ENCODE measurements around the gene C9orf50.
"Not testable (repeated sequence)": the region's sequence is repeated elsewhere in the genome, so short reads cannot be mapped to it uniquely, and the experiment has no call there.

C9orf50 gene

DNA sequence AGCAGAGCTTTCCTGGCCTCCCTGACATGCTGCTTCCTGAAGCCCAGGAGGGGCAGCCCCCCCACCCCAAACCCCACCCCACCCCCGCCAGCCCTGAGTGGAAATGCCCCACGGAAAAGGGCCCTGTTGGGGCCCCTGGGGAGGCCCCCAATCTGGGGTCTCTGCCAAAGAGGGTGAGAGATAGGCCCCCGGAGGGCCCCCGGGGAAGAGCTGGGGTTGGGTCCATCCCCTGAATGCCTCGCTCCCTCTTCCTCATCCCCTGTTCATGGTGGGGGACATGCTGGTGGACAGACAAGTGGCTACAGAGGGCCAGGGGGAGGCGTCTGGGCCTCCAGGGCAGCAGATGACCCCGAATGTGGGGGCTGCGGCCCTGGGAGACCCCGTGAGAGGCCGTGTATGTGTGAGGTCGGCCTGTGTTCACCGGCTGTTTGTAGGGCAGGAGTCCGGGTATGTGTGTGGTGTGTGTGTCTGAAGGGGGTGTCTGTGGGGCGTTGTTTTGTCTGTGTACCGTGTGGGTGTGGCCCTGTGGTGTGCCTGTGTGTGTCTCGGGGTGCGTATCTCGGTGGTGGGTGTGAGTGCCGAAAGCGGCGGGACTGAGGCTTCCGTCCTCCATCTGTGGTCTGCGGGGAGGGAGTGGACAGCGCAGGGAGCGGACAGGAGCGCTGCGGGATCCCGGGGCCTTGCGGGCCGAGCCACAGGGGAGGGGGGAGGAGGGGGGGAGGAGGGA lies 11.3 kb downstream of the C9orf50 start:
- peak; percentile 78 for DNase-seq

DNA sequence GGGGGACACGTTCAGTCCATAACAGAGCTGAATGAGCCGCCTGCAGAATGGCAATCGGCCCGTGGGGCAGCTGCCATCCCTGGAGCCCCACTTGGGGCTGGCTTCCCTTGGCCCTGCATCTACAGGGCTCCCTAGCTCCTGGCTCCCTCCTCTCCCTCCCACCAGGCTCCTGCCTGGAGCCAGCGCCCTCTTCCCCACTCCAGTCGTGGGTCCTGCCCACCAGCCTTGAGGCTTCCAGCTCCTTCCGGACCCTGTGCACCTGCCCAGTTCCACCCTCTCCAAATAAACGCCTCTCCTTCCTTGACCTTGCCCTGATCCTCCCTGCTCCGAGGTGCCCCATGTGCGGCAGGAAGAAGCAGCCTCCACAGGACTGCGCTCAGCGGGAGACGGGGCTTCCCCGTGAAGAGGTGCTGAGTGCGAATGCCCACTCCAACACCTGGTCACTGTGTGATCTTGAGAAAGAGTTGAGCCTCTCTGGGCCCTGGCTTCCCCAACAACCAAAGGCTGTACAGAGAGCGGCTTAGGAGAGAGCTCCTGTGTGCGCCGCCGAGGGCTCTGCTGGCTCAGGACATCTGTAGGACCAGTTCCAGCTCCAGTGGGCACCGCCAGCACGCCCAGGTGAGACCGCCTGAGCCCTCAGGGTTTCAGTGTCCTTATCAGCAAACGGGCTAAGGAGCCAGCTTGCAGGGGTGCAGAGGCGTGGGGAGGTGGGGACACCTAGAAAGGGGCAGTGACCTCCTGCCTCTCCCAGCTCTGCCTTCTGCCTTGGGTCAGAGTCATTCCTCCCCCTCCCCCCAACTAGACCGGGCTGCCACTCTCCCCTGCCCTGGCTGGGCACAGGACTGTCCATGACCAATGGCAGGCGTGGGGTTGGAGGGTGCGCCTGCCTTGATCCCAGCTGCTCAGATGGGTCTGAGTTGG lies 12.1 kb downstream of the C9orf50 start:
- no peak for DNase-seq

DNA sequence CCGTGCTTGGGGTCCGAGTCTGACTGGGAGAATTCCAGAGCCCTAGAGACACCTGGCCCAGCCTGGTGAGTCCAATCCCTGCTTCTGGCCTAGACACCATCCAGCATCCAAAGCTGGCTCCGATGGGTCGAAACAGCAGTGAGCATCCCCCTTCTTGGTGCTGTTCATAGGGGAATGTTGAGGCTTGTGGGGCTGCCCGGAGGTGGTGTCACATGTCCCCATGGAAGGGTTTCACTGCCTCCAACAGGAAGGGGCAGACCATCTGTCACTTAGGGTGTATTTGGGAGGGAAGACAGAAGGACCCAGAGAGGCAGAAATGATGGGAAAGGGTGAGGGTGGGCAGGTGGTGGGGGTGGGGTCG lies 13.9 kb downstream of the C9orf50 start:
- DNase-seq: no peak

DNA sequence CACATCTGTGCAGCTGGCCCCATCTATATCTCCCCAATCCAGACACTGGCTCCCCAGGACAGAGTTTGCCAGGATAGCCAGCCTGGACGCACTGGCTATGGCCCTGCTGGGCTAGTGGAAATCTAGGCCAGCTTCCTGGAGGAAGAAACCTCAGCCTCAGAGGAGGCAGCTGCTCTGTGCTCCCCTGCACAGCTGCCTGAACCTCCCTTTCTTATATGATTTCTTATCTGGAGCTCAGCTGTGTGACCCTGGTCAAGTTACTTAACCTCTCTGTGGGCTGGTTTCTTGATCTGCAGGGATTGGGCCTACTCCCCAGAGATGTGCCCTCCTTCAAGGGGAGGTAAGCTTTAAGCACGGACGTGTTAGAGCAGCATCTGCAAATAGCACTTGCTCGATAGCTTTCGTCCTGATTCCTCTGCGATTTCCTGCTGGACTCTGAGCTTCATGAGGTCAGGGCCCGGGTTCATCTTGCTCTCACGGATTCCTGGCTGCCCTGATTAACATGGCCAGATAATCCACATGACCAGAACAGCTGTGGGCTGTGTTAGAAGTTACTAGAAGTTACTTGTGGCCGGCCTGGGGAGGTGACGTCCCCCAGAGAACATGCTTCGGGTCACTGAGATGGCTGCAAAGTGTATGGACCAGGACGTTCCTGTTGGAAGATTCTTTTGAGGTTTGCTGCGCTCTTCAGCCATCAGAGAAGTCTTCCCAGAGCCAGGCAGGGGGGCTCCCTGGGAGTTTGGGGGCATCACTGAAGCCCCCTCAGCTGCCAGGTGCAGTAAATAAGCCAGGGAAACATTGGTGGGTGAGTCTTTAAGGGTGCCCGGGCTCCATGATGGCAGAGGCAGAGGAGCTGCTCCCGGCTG lies 14.5 kb downstream of the C9orf50 start:
- no peak for DNase-seq

DNA sequence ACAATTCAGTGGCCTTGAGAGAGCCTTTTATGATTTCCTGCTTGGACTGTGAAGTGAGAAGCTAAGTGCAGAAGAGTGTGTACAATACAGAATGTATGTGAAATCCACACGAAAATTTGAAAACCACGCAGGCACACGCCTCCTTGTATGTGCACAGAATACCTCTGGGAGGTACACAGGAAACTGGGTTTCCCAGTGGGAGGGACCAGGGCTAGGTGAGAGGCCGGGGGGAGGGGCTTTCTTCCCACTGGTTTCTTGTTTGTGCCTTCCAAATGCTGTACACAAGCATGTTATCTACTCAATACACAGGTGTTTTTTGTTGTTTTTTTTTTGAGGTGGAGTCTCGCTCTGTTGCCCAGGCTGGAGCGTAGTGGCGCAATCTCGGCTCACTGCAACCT lies 16.1 kb downstream of the C9orf50 start:
- DNase-seq: no peak

DNA sequence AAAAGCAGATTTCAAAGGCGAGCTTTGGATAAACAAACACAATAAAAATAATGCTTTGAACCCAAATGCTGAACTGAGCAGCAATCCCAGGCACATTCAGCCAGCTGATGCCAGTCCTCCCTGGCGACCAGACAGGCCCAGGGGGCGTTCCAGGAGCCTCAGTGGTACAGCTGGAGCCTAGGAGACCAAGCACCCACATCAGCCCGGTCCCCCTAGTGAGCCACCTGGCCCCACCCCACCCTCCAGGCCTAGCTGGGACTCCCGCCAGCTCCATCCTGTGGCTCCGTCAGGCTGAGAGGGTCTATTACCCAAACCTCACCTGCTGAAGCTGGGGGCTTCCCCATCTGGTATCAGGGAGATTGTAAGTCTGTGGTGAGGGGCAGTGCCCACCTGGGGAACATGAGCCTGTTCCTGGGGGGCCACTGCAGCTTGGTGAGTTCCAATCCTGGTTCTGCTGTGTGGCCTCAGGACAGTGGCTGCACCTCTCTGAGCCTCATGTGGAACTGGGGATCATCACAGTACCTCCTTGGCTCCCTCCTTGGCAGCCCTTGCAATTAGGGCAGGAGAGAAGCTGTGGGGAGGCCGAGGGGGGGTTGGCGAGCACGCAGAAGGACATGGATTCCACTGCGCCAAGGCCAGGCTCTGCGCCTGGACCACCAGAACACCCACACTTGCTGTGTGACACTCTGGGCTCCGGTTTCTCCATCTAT lies 16.7 kb downstream of the C9orf50 start:
- no peak for DNase-seq

DNA sequence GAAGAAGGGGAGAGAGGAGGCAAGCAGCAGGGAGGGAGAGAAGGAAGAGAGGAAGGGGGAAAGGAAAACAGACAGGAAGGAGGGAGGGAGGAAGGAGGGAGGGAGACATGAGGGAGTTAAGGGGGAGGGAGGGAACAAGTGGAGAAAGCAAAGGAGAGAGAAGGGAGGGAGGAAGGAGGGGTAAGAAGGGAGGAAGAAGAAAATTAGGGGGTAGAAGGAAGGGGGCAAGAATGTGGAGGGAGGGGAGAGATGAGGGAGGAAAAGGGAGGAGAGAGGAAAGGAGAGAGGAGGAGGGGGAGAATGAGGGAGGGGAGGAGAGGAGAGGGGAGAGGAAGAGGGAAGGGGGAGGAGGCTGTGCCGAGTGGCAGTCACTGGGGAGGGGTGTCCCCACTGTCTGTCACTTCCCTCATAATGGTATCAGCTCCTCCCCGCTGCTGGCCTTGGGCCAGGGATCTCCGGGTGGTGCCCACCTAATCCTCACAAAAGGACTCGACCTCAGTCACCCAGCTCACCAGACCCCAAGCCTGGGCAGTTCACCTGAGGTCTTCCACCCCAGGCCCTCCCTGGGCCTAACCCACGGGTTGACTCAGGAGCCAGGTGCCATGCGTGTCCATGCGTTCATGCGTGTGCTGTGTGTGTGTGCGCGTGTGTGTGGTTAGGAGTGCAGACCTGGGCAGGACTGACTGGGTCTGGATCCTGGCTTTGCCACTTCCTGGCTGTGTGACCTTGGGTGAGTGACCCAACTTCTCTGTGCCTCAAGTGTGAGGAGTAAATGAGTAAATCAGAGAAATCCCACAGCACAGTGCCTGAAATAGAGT lies 18.1 kb downstream of the C9orf50 start:
- DNase-seq: no peak

DNA sequence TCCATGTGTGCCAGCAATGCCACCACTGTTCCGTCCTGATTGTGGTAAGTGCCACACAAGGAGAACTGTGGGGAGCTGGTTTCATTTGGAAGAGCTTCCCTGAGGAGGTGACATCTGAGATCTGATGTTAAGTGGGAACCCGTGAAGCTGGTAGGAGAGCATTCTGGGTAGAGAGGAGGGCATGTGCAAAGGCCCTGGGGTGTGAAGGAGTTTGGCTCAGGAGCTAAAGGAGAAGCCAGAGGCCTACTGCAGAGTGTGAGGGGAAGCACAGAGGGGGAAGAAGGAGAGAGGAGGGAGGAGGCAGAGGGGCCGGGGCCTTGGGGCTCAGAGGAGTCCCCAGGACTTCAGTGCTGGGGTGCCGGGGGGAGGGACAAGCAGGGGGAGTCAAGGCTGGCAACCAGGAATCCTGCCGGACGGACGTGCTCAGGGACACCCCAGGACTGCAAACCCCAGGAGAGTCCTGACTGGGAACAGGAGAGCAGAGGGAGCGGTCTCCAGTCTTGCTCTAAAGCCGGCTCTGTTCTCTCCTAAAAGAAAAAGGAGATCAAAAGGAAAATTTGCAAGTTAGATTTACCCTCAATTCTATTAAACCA lies 19.7 kb downstream of the C9orf50 start:
- DNase-seq: no peak

DNA sequence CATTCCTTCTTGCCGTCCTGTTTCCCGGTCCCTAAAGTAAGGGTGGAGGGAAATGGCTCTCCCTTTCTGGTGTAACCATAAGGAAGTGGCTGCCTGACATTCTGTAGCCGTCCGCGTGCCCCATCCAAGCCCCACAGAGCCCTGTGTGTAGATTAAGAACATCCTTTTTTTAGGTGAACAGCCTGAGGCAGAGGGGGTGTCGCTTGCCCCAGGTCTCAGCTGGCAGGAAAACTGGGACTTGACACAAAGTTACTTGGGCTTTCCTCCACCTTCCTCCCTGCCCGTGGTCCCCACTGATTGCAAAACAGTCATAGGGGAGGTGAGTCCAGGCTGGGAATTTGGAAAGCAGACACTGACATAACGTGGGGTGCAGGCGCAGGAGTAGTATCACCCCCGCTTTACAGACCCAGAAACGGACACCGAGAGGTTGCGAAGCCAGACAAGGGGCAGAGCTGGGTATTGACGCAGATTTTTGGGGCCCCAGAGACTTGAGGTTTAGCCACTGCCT lies 22.8 kb downstream of the C9orf50 start:
- no peak for DNase-seq

DNA sequence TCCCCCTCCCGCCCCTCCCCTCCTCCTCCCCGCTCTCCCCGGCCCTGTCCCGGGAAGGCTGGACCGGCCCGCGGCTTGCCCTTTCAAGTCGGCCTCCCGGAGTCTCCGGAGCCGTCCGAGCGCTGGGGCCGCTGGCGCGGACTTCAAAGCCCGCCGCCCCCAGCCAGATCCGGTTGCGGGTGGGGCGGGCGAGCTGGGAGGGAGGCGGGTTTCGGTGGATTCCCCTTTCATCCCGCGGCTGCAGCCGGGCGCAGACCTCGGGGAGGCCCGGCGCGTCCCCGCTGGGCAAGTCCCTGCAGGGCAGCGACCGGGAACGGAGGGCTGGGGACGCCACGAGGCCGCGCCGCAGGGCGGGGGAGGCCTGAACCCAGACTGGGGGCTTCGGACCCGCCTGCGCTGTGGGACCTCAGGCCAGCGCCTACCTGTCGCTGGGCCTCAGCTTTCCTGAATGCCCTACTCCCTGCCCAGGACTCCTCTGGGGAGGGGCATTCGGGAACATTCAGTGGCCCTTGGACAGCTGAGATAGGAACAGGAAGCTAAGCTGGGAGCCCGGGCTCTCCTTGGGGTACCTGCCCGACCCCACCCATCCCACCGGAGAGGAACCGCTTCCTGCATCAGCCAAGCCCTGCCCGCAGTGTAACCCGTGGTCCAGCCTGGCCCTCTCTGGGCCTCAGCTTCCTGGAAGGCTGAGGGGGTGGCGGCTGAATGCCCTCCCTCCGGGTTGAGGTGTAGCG lies 23.4 kb downstream of the C9orf50 start:
- no peak for DNase-seq

DNA sequence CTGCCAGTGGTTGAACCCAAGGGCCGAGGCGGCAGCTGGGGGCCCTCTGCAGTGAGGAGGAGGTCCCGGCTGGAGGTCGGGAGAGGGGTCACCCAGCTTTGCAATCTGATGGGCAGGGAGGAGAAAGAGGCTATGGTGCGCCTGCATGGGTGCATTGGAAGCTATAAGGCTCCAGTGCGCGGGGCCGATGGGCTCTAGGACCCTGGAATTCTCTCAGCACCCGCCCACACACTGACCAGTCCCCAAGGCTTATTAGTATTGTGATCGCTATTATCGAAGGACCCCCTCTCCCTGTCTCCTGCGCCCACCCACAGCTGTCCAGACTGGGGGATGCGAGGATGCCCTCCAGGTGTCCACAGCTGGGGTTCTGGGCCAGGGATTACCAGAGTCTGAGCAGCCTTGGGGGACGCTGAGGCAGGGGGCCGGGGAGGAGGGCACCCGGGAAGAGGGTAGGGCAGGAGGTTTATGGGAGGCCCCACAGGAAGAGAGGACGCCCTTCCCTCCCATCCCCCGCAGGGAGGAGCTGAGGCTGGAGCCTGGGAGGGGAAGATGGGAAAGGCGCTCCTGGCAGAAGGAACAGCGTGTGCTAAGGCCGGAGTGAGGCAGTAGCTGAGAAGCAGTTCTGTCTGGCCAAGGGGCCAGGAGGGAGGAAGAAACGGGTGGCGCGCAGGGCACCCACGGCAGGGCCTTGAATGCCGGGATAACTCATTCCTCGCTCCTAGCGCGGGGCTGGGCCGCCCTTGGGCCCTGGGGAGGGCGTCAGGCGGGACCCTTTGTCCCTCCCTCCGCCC lies 24.2 kb downstream of the C9orf50 start:
- DNase-seq: no peak

DNA sequence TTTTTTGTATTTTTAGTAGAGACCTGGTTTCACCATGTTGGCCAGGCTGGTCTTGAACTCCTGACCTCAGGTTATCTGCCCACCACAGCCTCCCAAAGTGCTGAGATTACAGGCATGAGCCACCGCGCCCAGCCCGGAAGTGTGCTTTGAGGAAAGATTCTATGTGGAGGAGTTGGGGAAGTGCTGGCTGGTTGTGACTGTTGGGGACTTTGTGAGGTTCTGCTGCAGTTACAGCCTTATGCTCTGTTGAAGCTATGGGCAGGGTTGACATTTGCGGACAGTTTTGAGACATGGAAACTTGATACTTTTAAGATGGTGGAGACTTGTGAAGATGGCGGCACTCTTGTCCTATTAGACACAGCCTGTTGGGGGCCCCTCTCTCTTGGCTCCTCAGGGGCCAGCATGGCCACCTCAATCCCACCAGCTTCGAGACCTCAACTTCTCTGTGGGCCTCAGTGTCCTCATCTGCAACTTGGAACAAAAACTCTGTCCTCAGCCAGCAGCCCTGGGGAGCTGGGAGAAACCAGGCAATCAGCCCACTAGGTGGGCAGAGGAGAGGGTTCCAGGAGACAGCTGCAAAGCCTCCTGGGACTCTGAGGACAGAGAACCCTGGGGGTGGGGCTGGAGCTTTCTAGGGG lies 24.9 kb downstream of the C9orf50 start:
- DNase-seq: no peak

DNA sequence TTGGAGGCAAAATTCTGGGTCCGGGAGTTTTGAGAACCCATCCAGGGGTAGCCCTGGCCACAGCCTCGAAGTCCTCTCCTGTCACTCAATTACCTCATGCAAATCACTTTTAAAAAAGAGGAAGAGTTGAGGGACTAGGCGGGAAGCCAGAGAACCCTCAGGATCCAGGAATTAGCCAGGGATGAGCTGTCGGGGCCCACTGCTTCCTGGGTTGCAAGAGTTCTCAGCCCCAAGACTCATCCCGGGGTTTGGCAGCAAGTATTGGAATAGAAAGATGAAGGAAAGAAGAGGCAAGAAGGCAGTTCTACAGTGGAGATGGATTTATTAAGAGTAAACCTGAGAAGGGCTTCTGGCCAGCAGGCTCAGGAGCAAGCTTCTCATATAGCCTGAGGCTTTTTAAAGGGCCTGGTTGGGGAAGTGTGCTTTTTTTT lies 25.6 kb downstream of the C9orf50 start:
- no peak for DNase-seq

DNA sequence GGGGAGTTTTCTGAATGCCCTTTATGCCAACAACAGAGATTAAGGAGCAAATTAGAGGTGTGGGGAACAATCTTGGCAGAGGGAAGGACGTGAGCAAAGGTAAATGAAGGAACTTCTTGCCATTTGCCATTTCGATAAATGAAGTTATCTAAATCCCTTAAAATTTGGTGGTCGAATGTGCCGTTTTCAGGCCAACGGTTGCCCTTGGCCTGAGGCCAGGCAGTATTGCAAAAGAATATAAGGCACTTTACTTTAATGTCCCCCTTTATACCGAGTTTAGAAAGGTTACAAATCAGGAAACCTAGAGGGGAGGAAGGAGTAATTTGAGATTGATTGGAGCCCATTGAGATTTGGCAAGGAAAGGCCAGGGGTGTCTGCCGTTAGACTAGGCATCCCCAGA lies 26.3 kb downstream of the C9orf50 start:
- no peak for DNase-seq

DNA sequence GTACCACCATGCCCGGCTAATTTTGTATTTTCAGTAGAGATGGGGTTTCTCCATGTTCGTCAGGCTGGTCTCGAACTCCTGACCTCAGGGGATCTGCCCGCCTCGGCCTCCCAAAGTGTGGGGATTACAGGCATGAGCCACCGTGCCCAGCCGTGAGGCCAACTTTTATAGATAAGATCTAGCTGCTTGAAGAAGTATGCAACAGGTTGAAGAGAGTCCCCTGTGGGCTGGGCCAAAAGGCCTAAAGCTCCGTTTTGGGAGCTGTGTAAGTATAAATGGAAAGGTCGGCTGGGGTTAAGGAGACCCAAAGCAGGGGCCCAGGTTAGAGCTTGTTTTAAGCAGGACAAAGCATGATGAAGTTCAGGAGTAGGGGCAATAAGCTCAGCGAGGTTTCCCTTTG lies 28.1 kb downstream of the C9orf50 start:
- DNase-seq: not testable (repeated sequence)

DNA sequence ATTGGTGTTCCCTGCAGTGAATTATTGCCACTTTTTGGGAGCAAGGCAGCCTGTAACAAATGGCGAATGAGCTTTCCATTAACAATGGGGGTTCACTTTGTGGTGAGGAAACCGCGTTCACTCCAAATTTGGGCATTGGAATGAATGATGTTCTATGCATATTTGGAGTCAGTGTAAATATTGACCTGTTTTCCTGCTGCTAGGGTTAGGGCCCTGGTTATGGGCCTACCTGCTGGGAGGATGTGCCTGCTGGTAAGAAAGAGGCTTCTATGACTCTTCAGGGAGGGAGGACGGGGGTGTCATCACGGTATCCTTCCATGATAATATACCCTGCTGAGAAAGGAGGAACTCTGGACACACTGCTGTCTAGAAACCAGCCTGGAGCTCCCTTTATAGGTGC lies 29.0 kb downstream of the C9orf50 start:
- DNase-seq: no peak

DNA sequence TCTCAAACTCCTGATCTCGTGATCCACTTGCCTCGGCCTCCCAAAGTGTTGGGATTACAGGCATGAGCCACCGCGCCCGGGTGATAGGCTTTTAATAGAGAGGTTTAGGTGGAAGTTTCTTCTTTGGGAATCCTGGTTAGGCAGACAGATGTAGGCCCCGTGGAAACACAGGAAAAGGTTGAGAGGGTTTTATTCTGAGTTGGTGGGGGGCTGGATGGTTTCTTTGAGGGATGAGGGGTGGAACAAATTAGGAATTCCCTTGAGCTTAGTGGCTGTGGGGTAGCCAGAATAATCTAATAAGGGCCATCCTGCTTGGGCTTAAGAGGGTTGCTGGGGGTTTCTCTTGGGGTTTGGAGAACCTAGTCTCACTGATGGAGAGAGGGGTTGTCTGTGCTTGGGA lies 30.4 kb downstream of the C9orf50 start:
- DNase-seq: no peak

DNA sequence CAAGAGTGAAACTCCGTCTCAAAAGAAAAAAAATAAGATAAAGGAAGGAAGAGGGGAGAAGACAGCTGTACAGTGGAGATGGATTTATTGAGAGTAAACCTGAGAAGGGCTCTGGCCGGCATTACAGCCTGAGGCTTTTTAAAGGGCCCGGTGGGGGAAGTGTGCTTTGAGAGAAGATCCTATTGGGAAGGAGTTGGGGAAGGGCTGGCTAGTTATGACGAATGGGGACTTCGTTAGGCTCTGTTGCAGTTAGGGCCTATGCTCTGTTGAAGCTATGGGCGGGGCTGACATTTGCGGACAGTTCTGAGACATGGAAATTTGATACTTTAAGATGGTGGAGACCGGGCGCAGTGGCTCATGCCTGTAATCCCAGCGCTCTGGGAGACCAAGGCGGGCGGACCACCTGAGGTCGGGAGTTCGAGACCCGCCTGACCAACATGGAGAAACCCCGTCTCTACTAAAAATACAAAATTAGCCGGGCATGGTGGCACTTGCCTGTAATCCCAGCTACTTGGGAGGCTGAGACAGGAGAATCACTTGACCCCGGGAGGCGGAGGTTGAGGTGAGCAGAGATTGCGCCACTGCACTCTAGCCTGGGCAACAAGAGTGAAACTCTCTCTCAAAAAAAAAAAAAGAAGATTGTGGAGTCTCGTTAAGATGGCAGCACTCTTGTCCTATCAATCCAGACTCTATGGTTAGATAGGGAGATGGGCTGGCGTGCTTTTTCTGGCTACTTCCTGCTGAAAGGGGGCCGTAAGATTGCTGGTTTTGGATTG lies 33.2 kb downstream of the C9orf50 start:
- DNase-seq: no peak
